GM19455 (cell line): ENCODE results near the gene NR3C1.
"Not testable (repeated sequence)": the region's sequence is repeated elsewhere in the genome, so short reads cannot be mapped to it uniquely, and the experiment has no call there.

Experiments
- ATAC-seq: cut with Tn5 transposase; IDR thresholded peaks from one replicate; pipeline ENCODE4 v1.9.1; 2021; ENCODE audit not compliant: unreplicated experiment

The NR3C1 gene

GRCh38 chr5:143340891-143341685, 62.4 kb downstream of the NR3C1 start:
- ATAC-seq, result no peak

- ATAC-seq, result no peak
Observed at GRCh38 chr5:143338658-143339366, 64.7 kb downstream of the NR3C1 start.

GRCh38 chr5:143337946-143338345, 65.5 kb downstream of the NR3C1 start:
- no peak for ATAC-seq

- no peak for ATAC-seq
Observed at GRCh38 chr5:143336485-143336884, 67.0 kb downstream of the NR3C1 start.

- no peak for ATAC-seq
Observed at GRCh38 chr5:143334903-143335302, 68.6 kb downstream of the NR3C1 start.

- ATAC-seq, result not testable (repeated sequence)
Observed at GRCh38 chr5:143334380-143334779, 69.1 kb downstream of the NR3C1 start.

- ATAC-seq, result no peak
Observed at GRCh38 chr5:143331956-143332355, 71.5 kb downstream of the NR3C1 start.

- no peak for ATAC-seq
Observed at GRCh38 chr5:143329843-143330242, 73.6 kb downstream of the NR3C1 start.

- no peak for ATAC-seq
Observed at GRCh38 chr5:143328589-143329220, 74.8 kb downstream of the NR3C1 start.

- not testable (repeated sequence) for ATAC-seq
Observed at GRCh38 chr5:143325086-143325485, 78.4 kb downstream of the NR3C1 start.

GRCh38 chr5:143322931-143323630, 80.4 kb downstream of the NR3C1 start:
- not testable (repeated sequence) for ATAC-seq

GRCh38 chr5:143322176-143322575, 81.3 kb downstream of the NR3C1 start:
- ATAC-seq, result no peak

GRCh38 chr5:143319437-143320227, 83.9 kb downstream of the NR3C1 start:
- no peak for ATAC-seq

GRCh38 chr5:143318833-143319232, 84.7 kb downstream of the NR3C1 start:
- no peak for ATAC-seq

GRCh38 chr5:143318270-143318669, 85.2 kb downstream of the NR3C1 start:
- no peak for ATAC-seq

GRCh38 chr5:143316844-143317631, 86.4 kb downstream of the NR3C1 start:
- no peak for ATAC-seq

- no peak for ATAC-seq
Observed at GRCh38 chr5:143316337-143316736, 87.1 kb downstream of the NR3C1 start.

- no peak for ATAC-seq
Observed at GRCh38 chr5:143315929-143316328, 87.6 kb downstream of the NR3C1 start.

- ATAC-seq, result no peak
Observed at GRCh38 chr5:143315214-143315613, 88.3 kb downstream of the NR3C1 start.

- no peak for ATAC-seq
Observed at GRCh38 chr5:143314659-143315058, 88.8 kb downstream of the NR3C1 start.
